T follicular helper cell (primary cell): ENCODE measurements around the gene FAM136A.
"Not testable (repeated sequence)": the region's sequence is repeated elsewhere in the genome, so short reads cannot be mapped to it uniquely, and the experiment has no call there.

ENCODE experiments used
- DNase-seq: peaks from one replicate; pipeline ENCODE4 v3.0.0-alpha.2; 2020; ENCODE audit warnings: low read depth

Gene FAM136A

GRCh38 chr2:70297828-70298227 lies 4.0 kb downstream of the FAM136A start:
- not testable (repeated sequence) for DNase-seq

GRCh38 chr2:70283500-70284191 lies 18.2 kb downstream of the FAM136A start:
- DNase-seq = no peak

GRCh38 chr2:70282439-70282838 lies 19.4 kb downstream of the FAM136A start:
- no peak for DNase-seq

- DNase-seq = no peak
Measured at GRCh38 chr2:70280242-70280798, 21.5 kb downstream of the FAM136A start.

- no peak for DNase-seq
Measured at GRCh38 chr2:70270323-70270722, 31.5 kb downstream of the FAM136A start.

GRCh38 chr2:70269422-70270302 lies 32.2 kb downstream of the FAM136A start:
- not testable (repeated sequence) for DNase-seq

GRCh38 chr2:70266925-70267324 lies 34.9 kb downstream of the FAM136A start:
- not testable (repeated sequence) for DNase-seq

GRCh38 chr2:70261501-70261900 lies 40.4 kb downstream of the FAM136A start:
- no peak for DNase-seq

GRCh38 chr2:70258532-70258875 lies 43.4 kb downstream of the FAM136A start:
- no peak for DNase-seq

GRCh38 chr2:70255637-70256314 lies 46.1 kb downstream of the FAM136A start:
- no peak for DNase-seq

- no peak for DNase-seq
Measured at GRCh38 chr2:70250434-70250833, 51.4 kb downstream of the FAM136A start.

GRCh38 chr2:70248181-70248847 lies 53.6 kb downstream of the FAM136A start, which contains the start of gene TIA1:
Gene TIA1, minus strand, starts transcription at chr2:70248628. Its CDS starts 198 bp downstream, at chr2:70248430.
- DNase-seq = peak; percentile 98

GRCh38 chr2:70247364-70248180 lies 54.3 kb downstream of the FAM136A start:
- no peak for DNase-seq
